GM12878 (cell line): ENCODE data around the gene CCL19. TPM values are rescaled to one million over a fixed set of nuclear protein-coding genes. Genes with fewer than 3 reads are reported as not detected.

Source experiments
- ATAC-seq: fragments of 200-7000 bp; cut with Tn5 transposase; 3 replicates; pipeline ENCODE4 v1.9.1; 2020; ENCODE audit warnings: mild to moderate bottlenecking, moderate library complexity
- BruUV-seq: library from RNA; stranded (reverse); fragments of 400-500 nt; replicated peaks from 2 replicates; lab custom pipeline; 2021; lab: Mats Ljungman, UMichigan
- CTCF ChIA-PET: fragments of 300-600 bp; sonication (Branson Sonifier 250); formaldehyde crosslinking; extraction: SDS; loops from one replicate; lab custom pipeline; 2021; ENCODE audit warnings: inconsistent platforms; lab: Yijun Ruan, JAX
- POLR2A ChIA-PET: fragments of 350-600 bp; formaldehyde crosslinking; extraction: SDS; loops from one replicate; lab custom pipeline; 2021; ENCODE audit warnings: inconsistent platforms; lab: Charles Lee
- RAD21 ChIA-PET: fragments of 300-600 bp; sonication (Branson Sonifier 250); formaldehyde crosslinking; loops from one replicate; lab custom pipeline; 2023; ENCODE audit warnings: antibody characterized with exemption; ENCODE audit not compliant: unreplicated experiment; lab: Charles Lee
- SMC1A ChIA-PET: fragments of 300-600 bp; sonication (Branson Sonifier 250); formaldehyde crosslinking; loops from one replicate; lab custom pipeline; 2023; ENCODE audit not compliant: unreplicated experiment, uncharacterized antibody; lab: Charles Lee
- DNase-seq: peaks from one replicate; pipeline ENCODE4 v3.0.0-alpha.2; 2011; ENCODE audit warnings: low read depth, low spot score
- FAIRE-seq: peaks from 3 replicates; lab custom pipeline; 2011; peaks lifted over from hg19 to GRCh38; lab: Jason Lieb, UNC
- H2AFZ ChIP-seq: 2 replicates; pipeline ENCODE4 v1.6.0; 2011; ENCODE audit warnings: low read depth, low read length, control low read depth; ENCODE audit not compliant: control insufficient read depth
- H3K27ac ChIP-seq: 2 replicates; pipeline ENCODE4 v1.5.1; 2011; ENCODE audit warnings: control low read depth; ENCODE audit not compliant: control insufficient read depth, insufficient read depth
- H3K27me3 ChIP-seq, 2 experiments: replicated peaks in 1 of 2; 2 replicates each; pipeline versions ENCODE4 v1.6.0 to v1.6.1; 2011; ENCODE audit warnings: low read length in 1 of 2; ENCODE audit not compliant: control insufficient read depth in 2 of 2, insufficient read depth in 2 of 2
- H3K36me3 ChIP-seq, 2 experiments: 2 replicates each; pipeline ENCODE4 v1.5.1; 2011; ENCODE audit warnings: low read length in 1 of 2; ENCODE audit not compliant: control insufficient read depth in 2 of 2, insufficient read depth in 2 of 2
- H3K4me1 ChIP-seq: 2 replicates; pipeline ENCODE4 v1.6.1; 2011; ENCODE audit warnings: mild to moderate bottlenecking, low read length, moderate library complexity, mixed read lengths; ENCODE audit not compliant: control insufficient read depth, insufficient read depth
- H3K4me2 ChIP-seq: 2 replicates; pipeline ENCODE4 v1.6.0; 2011; ENCODE audit warnings: control low read depth; ENCODE audit not compliant: control insufficient read depth, insufficient read depth
- H3K4me3 ChIP-seq: fragments of 200-600 bp; sonication (generic); 2 replicates; pipeline ENCODE4 v1.5.1; 2016
- H3K79me2 ChIP-seq: 2 replicates; pipeline ENCODE4 v1.6.0; 2011; ENCODE audit warnings: low read length; ENCODE audit not compliant: control insufficient read depth, insufficient read depth
- H3K9ac ChIP-seq: 2 replicates; pipeline ENCODE4 v1.8.0; 2011; ENCODE audit warnings: low read length, control low read depth, mixed read lengths; ENCODE audit not compliant: control insufficient read depth, insufficient read depth
- H3K9me3 ChIP-seq: replicated peaks from 3 replicates; pipeline ENCODE4 v1.5.1; 2011; ENCODE audit warnings: mild to moderate bottlenecking, low read length; ENCODE audit not compliant: control insufficient read depth, insufficient read depth
- H4K20me1 ChIP-seq: 2 replicates; pipeline ENCODE4 v1.6.0; 2011; ENCODE audit not compliant: control insufficient read depth, insufficient read depth
- EZH2 ChIP-seq: IDR thresholded peaks from 2 replicates; pipeline ENCODE4 v1.6.1; 2012; ENCODE audit warnings: low read depth, mild to moderate bottlenecking, control low read depth, inconsistent platforms, low read length, borderline replicate concordance; ENCODE audit not compliant: control insufficient read depth
- FOXK2 ChIP-seq: fragments of 450-650 bp; IDR thresholded peaks from 2 replicates; pipeline ENCODE4 v1.6.1; 2017; ENCODE audit warnings: mild to moderate bottlenecking, moderate library complexity
- MLLT1 ChIP-seq: fragments of 450-650 bp; IDR thresholded peaks from 2 replicates; pipeline ENCODE4 v1.6.1; 2016; ENCODE audit warnings: mild to moderate bottlenecking
- MTA3 ChIP-seq: IDR thresholded peaks from 2 replicates; pipeline ENCODE4 v1.6.1; 2012; ENCODE audit warnings: low read length, inconsistent platforms, borderline replicate concordance
- MYC ChIP-seq: IDR thresholded peaks from 2 replicates; pipeline ENCODE4 v1.6.1; 2011; ENCODE audit warnings: mild to moderate bottlenecking, low read length, moderate library complexity, inconsistent platforms; ENCODE audit not compliant: insufficient read depth, insufficient replicate concordance, insufficient read length, severe bottlenecking
- NFXL1 ChIP-seq: fragments of 450-650 bp; IDR thresholded peaks from 2 replicates; pipeline ENCODE4 v1.6.1; 2017; ENCODE audit warnings: antibody characterized with exemption, mild to moderate bottlenecking, borderline replicate concordance
- NR2C1 ChIP-seq: fragments of 450-650 bp; IDR thresholded peaks from 2 replicates; pipeline ENCODE4 v1.6.1; 2017; ENCODE audit warnings: antibody characterized with exemption, mild to moderate bottlenecking, moderate library complexity
- RAD21 ChIP-seq: IDR thresholded peaks from 2 replicates; pipeline ENCODE4 v1.6.1; 2011; ENCODE audit warnings: mild to moderate bottlenecking, low read depth, low read length, moderate library complexity; ENCODE audit not compliant: insufficient read depth
- RFX5 ChIP-seq: IDR thresholded peaks from 2 replicates; pipeline ENCODE4 v1.6.1; 2011; ENCODE audit warnings: low read depth, low read length, improper control_type of control experiment
- SREBF1 ChIP-seq: IDR thresholded peaks from 2 replicates; pipeline ENCODE4 v1.6.1; 2012; ENCODE audit warnings: mild to moderate bottlenecking, low read length
- ZBTB33 ChIP-seq: fragments of 450-650 bp; IDR thresholded peaks from 2 replicates; pipeline ENCODE4 v1.6.1; 2017; ENCODE audit warnings: mild to moderate bottlenecking
- ZNF207 ChIP-seq: fragments of 450-650 bp; IDR thresholded peaks from 2 replicates; pipeline ENCODE4 v1.6.1; 2014; ENCODE audit warnings: antibody characterized with exemption, mild to moderate bottlenecking, borderline replicate concordance
- ZNF384 ChIP-seq: IDR thresholded peaks from 2 replicates; pipeline ENCODE4 v1.6.1; 2012; ENCODE audit warnings: low read depth, mild to moderate bottlenecking, low read length, improper control_type of control experiment, borderline replicate concordance
- WGBS: methylation state at CpG from one replicate; pipeline ENCODE4 v1.1.6; 2016; ENCODE audit warnings: low lambda C conversion rate; ENCODE audit not compliant: insufficient replicate concordance, insufficient coverage; ENCODE audit errors: missing lambda C conversion rate; 5-methylcytosine and 5-hydroxymethylcytosine counted together
- in situ Hi-C: fragments of 300-500 bp; cut with MboI; formaldehyde crosslinking; loops from 9 replicates; pipeline ENCODE4 v1.14.3; 2018; ENCODE audit warnings: mixed read lengths
- intact Hi-C: fragments of 100-400 bp; cut with micrococcal nuclease; formaldehyde crosslinking; loops from one replicate; pipeline ENCODE4 v1.14.2; 2022; ENCODE audit not compliant: unreplicated experiment
- polyA plus RNA-seq, 11 experiments: library from polyadenylated mRNA; depleted of rRNA in 4 of 11; unstranded in 6 of 11; stranded (reverse) in 5 of 11; fragments of >200 nt; fragmentation: Nextera tagmentation in 4 of 11; fragmentation: Illumina TruSeq in 1 of 11; extraction: Ambion mirVana in 4 of 11; extraction: Trizol in 1 of 11; gene quantifications; 1 replicate in 1 of 11; 2 replicates in 10 of 11; pipeline versions ENCODE4 v1.2.1 to v1.2.3, GENCODE V29; 2011 to 2016; ENCODE audit warnings: inconsistent platforms in 2 of 11, missing spikeins in 2 of 11, low read depth in 1 of 11
- total RNA-seq, 4 experiments: library from RNA; depleted of rRNA in 3 of 4; stranded (reverse); fragments of >200 nt in 3 of 4; fragmentation: Illumina TruSeq in 1 of 4; extraction: Trizol in 1 of 4; gene quantifications; 2 replicates each; pipeline versions ENCODE4 v1.2.1 to v1.2.3, GENCODE V29; 2013 to 2021
- TF ChIP-seq, protein P1 (sequence below): fragments of 450-650 bp; IDR thresholded peaks from 2 replicates; pipeline ENCODE4 v1.6.1; 2017; ENCODE audit warnings: borderline replicate concordance

The CCL19 gene
- total and polyA plus RNA-seq, 10 of the 15 experiments (the other 5 are each of a cell fraction or from before 2014, with no cell fraction given): 0.42 to 0.69 TPM; not detected in 8

- no peak for TF ChIP-seq ZNF207
These were observed 3.7 kb upstream of the CCL19 start (continued) for GRCh38 chr9:34694811-34695210.

DNA sequence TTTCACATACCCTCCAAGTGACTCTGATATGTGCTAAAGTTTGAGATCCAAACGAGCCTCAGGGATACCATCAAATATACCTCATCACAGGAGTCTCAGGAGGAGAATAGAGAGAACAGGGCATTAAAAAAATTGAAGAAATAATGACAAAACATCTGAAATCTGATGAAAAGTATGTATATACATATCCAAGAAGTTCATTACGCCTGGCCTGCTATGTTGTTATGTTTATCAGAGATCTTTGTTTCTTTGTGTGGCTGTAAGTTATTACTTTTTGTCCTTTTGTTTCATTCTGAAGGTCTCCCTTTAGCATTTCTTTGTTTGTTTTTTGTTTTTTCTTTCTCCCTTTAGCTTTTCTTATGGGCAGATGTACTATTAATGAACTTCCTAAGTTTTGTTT lies 2.5 kb upstream of the CCL19 start:
- Histone ChIP-seq H3K27me3 (peaks cover 0 to 4% of the 10 kb centered on the region in 2 experiments; a peak in 2 of 4 replicates), H3K4me3 (no peak overlapping the region), H3K79me2 (no peaks in the 10 kb centered on the region), H3K27ac (no peak overlapping the region), H3K4me2 (no peak overlapping the region), H3K9ac (no peak overlapping the region), H3K4me1 (peaks cover 4% of the 10 kb centered on the region; the same call in 1 of the 2 replicates), H4K20me1 (no peaks in the 10 kb centered on the region), H3K36me3 (no peaks in the 10 kb centered on the region), H3K9me3 (no peaks in the 10 kb centered on the region), H2AFZ (no peak overlapping the region)
- CTCF ChIA-PET: interaction anchor here (0.6 to 1.6 kb wide), 2 partner anchors 9 to 90 kb away, joined by 3 to 4 read pairs; no protein-coding TSS in a partner anchor
- POLR2A ChIA-PET: interaction anchor here (0.7 kb wide), 1 partner anchor 708 kb away, joined by 4 read pairs; no protein-coding TSS in a partner anchor
- in situ Hi-C loops (no loop called here), intact Hi-C loops (no loop called here)
- 5% methylated on average over 2 of the region's 2 CpGs for WGBS
- no TSS peak for BruUV-seq
- ATAC-seq: no peak
- no peak for TF ChIP-seq SREBF1
- no peak for TF ChIP-seq MLLT1
- TF ChIP-seq MYC: no peak
- TF ChIP-seq ZNF384: no peak
- TF ChIP-seq FOXK2: no peak
- TF ChIP-seq EZH2: no peak
- no peak for TF ChIP-seq ZBTB33
- no peak for TF ChIP-seq RFX5
- no peak for TF ChIP-seq NFXL1
- no peak for TF ChIP-seq RAD21
- TF ChIP-seq, protein P1, sequence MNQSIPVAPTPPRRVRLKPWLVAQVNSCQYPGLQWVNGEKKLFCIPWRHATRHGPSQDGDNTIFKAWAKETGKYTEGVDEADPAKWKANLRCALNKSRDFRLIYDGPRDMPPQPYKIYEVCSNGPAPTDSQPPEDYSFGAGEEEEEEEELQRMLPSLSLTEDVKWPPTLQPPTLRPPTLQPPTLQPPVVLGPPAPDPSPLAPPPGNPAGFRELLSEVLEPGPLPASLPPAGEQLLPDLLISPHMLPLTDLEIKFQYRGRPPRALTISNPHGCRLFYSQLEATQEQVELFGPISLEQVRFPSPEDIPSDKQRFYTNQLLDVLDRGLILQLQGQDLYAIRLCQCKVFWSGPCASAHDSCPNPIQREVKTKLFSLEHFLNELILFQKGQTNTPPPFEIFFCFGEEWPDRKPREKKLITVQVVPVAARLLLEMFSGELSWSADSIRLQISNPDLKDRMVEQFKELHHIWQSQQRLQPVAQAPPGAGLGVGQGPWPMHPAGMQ: no peak
- TF ChIP-seq NR2C1: no peak
- no peak for TF ChIP-seq MTA3
- DNase-seq: no peak
- no peak for FAIRE-seq
- SMC1A ChIA-PET: interaction anchor here (0.7 kb wide), 1 partner anchor 9 kb away, joined by 3 read pairs; no protein-coding TSS in a partner anchor
- RAD21 ChIA-PET: interaction anchor here (0.6 kb wide), 1 partner anchor 101 kb away, joined by 3 read pairs; no protein-coding TSS in a partner anchor
